HepG2 (cell line): ENCODE results near the gene MT1F. TPM values are rescaled to one million over a fixed set of nuclear protein-coding genes. Genes with fewer than 3 reads are reported as not detected.

Source experiments
- AHR ChIP-seq: IDR thresholded peaks from 2 replicates; pipeline ENCODE4 v1.6.1; 2018; ENCODE audit warnings: missing genetic modification reagents, missing compliant biosample characterization
- BCL3 ChIP-seq: sonication (generic); formaldehyde crosslinking; IDR thresholded peaks from 2 replicates; pipeline ENCODE4 v1.5.1; 2020; ENCODE audit warnings: mild to moderate bottlenecking, missing genetic modification reagents, moderate library complexity
- CEBPG ChIP-seq: IDR thresholded peaks from 2 replicates; pipeline ENCODE4 v1.6.1; 2016
- CHD2 ChIP-seq: IDR thresholded peaks from 2 replicates; pipeline ENCODE4 v1.6.1; 2011; ENCODE audit warnings: low read depth, low read length, improper control_type of control experiment
- DPF2 ChIP-seq: sonication (generic); formaldehyde crosslinking; IDR thresholded peaks from 2 replicates; pipeline ENCODE4 v1.4.0; 2020; ENCODE audit warnings: mild to moderate bottlenecking, low read depth, missing genetic modification reagents, borderline replicate concordance
- GATAD2A ChIP-seq: IDR thresholded peaks from 2 replicates; pipeline ENCODE4 v1.6.1; 2016
- HINFP ChIP-seq: sonication (generic); formaldehyde crosslinking; IDR thresholded peaks from 2 replicates; pipeline ENCODE4 v1.4.0; 2020; ENCODE audit warnings: low read depth, mild to moderate bottlenecking, missing genetic modification reagents
- JARID2 ChIP-seq: sonication (generic); formaldehyde crosslinking; IDR thresholded peaks from 2 replicates; pipeline ENCODE4 v1.8.1; 2023; ENCODE audit warnings: missing genetic modification reagents, inconsistent platforms; ENCODE audit not compliant: insufficient replicate concordance
- KDM6A ChIP-seq: IDR thresholded peaks from 2 replicates; pipeline ENCODE4 v1.6.1; 2016; ENCODE audit warnings: low read depth
- LCORL ChIP-seq, 2 experiments: fragments of 450-650 bp in 1 of 2; sonication (generic) in 1 of 2; formaldehyde crosslinking in 1 of 2; IDR thresholded peaks; 2 replicates each; pipeline versions ENCODE4 v1.5.0 to v1.6.1; 2017 to 2020; ENCODE audit warnings: antibody characterized with exemption in 1 of 2, missing genetic modification reagents in 1 of 2
- PITX1 ChIP-seq: sonication (generic); formaldehyde crosslinking; IDR thresholded peaks from 2 replicates; pipeline ENCODE4 v1.5.1; 2020; ENCODE audit warnings: mild to moderate bottlenecking, missing genetic modification reagents
- RFX5 ChIP-seq: IDR thresholded peaks from 2 replicates; pipeline ENCODE4 v1.6.1; 2011; ENCODE audit warnings: low read depth, low read length, improper control_type of control experiment
- SAFB2 ChIP-seq: sonication (generic); formaldehyde crosslinking; IDR thresholded peaks from 2 replicates; pipeline ENCODE4 v1.5.1; 2020; ENCODE audit warnings: missing genetic modification reagents, low read depth, mild to moderate bottlenecking, borderline replicate concordance
- STAT6 ChIP-seq: sonication (generic); formaldehyde crosslinking; IDR thresholded peaks from 2 replicates; pipeline ENCODE4 v1.4.0; 2020; ENCODE audit warnings: missing genetic modification reagents, mild to moderate bottlenecking, borderline replicate concordance
- TCF7L2 ChIP-seq: IDR thresholded peaks from 2 replicates; pipeline ENCODE4 v1.6.1; 2011; ENCODE audit warnings: mild to moderate bottlenecking, low read depth, low read length, moderate library complexity
- WIZ ChIP-seq: sonication (generic); formaldehyde crosslinking; IDR thresholded peaks from 2 replicates; pipeline ENCODE4 v1.5.1; 2020; ENCODE audit warnings: mild to moderate bottlenecking, missing genetic modification reagents
- ZNF451 ChIP-seq: sonication (generic); formaldehyde crosslinking; IDR thresholded peaks from 2 replicates; pipeline ENCODE4 v1.5.0; 2020; ENCODE audit warnings: mild to moderate bottlenecking, missing genetic modification reagents
- ZNF687 ChIP-seq: sonication (generic); formaldehyde crosslinking; IDR thresholded peaks from 2 replicates; pipeline ENCODE4 v1.5.1; 2020; ENCODE audit warnings: mild to moderate bottlenecking, missing genetic modification reagents, moderate library complexity
- ZNF703 ChIP-seq: sonication (generic); formaldehyde crosslinking; IDR thresholded peaks from 2 replicates; pipeline ENCODE4 v1.5.1; 2020; ENCODE audit warnings: missing genetic modification reagents, mild to moderate bottlenecking, moderate library complexity, borderline replicate concordance
- polyA plus RNA-seq, 8 experiments: library from polyadenylated mRNA; depleted of rRNA in 3 of 8; stranded (reverse) in 7 of 8; unstranded in 1 of 8; fragments of >200 nt; fragmentation: Illumina TruSeq in 4 of 8; extraction: Trizol in 4 of 8; gene quantifications; 2 replicates each; pipeline versions ENCODE4 v1.2.1 to v1.2.3, GENCODE V29; 2011 to 2016; ENCODE audit warnings: low read depth in 4 of 8, missing spikeins in 1 of 8, mixed read lengths in 1 of 8; ENCODE audit not compliant: insufficient read depth in 1 of 8
- total RNA-seq, 5 experiments: library from RNA; depleted of rRNA; stranded (reverse); fragments of >200 nt; fragmentation: Illumina TruSeq; extraction: Trizol; gene quantifications; 2 replicates each; pipeline ENCODE4 v1.2.3, GENCODE V29; 2016; ENCODE audit warnings: low read depth in 1 of 5

The MT1F gene
- total and polyA plus RNA-seq, 2 of the 13 experiments (the other 11 are each of a cell fraction or from before 2014, with no cell fraction given) = 1.9 to 169 TPM

GRCh38 chr16:56637814-56638750, 19.7 kb upstream of the MT1F start, which contains the start of gene MT1A (continued):
- TF ChIP-seq AHR = no peak
- no peak for TF ChIP-seq CHD2
- no peak for TF ChIP-seq KDM6A
- no peak for TF ChIP-seq TCF7L2
- no peak for TF ChIP-seq WIZ (CRISPR knock-in tag)
- no peak for TF ChIP-seq CEBPG (CRISPR knock-in tag)
- TF ChIP-seq HINFP (CRISPR knock-in tag) = no peak
- no peak for TF ChIP-seq RFX5
- TF ChIP-seq STAT6 (CRISPR knock-in tag) = no peak
- TF ChIP-seq ZNF451 (CRISPR knock-in tag) = no peak
- no peak for TF ChIP-seq ZNF703 (CRISPR knock-in tag)
- TF ChIP-seq JARID2 (CRISPR knock-in tag) = no peak
- peak; percentile 47; the same call in 1 of the 2 replicates for TF ChIP-seq PITX1 (CRISPR knock-in tag)
- TF ChIP-seq GATAD2A (CRISPR knock-in tag) = no peak
- TF ChIP-seq DPF2 (CRISPR knock-in tag) = no peak
- TF ChIP-seq SAFB2 (CRISPR knock-in tag) = no peak
- TF ChIP-seq LCORL (IDR thresholded peaks at IDR 0.05) = no peak
- peak; percentile 68; the same call in 1 of the 2 replicates for TF ChIP-seq LCORL (CRISPR knock-in tag; IDR thresholded peaks at IDR 0.05)
- no peak for TF ChIP-seq BCL3 (CRISPR knock-in tag)
- TF ChIP-seq ZNF687 (CRISPR knock-in tag) = peak; percentile 77
